ENCODE results near the gene ANTXR2.

ANTXR2 gene

GRCh38 chr4:79980448-79980847 lies 92.6 kb downstream of the ANTXR2 start:
- no peak for DNase-seq

DNA sequence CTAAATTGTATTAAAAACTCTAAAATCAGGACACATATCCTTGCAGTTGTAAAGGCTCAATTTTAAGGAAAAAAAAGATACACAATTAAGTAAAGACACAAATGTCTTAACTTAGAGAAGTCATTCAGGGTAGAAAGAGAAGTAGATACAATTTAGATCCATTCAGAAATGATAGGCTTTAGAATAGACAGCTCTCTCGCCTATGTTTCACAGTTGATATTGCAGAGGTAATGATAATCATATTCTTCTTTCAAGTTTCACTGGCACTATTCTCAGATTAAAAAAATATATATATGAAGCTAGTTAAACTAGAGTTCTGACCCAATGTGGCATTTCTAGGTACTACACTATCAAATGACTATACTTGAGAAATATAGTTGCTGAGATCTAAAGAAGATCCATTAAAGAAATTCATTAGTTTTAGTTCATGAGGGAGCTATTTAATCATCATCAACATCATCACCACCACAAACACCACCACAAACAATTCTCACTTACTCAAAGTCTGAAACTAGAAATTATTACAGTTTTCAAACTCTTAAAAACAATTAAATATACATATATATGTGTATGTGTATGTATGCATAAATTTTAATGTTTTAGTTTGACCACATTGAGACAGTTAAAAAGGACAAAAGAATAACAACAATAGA lies 93.1 kb downstream of the ANTXR2 start:
- no peak for DNase-seq

DNA sequence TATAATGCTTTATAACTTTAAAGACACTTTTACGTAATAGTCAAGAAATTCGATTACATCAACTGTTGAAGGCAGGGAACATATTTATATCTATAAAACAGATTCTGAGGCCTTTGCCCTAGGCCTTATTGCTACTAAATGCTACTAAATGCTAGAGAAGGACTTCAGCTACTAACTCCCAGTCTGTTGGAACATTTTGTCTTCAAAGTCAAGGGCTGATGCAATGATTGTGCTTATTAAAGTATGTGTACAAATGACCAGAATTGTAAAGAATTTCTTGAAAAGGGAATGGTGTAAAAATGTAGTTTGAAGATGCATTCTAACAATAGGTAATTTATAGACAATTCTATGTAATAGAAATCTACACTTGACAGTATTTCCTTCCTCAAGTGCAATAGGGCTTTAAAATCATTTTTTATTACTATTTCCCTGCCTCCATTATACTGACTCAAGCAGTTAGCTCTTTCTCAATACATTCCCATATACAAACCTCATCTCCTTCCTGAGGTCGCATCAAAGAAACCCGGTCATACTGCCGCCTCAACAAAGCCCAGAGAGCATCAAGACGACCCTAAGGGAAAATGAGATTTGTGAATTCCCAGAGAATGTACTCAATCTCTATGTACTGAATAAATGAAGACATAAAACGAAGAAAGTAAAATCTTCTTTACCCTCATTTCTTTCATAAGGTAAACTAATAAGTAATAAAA lies 95.7 kb downstream of the ANTXR2 start:
- no peak for DNase-seq

- no peak for DNase-seq
Observed at GRCh38 chr4:79964400-79965211, 108.4 kb downstream of the ANTXR2 start.

- no peak for DNase-seq
Observed at GRCh38 chr4:79964020-79964399, 109.0 kb downstream of the ANTXR2 start.

DNA sequence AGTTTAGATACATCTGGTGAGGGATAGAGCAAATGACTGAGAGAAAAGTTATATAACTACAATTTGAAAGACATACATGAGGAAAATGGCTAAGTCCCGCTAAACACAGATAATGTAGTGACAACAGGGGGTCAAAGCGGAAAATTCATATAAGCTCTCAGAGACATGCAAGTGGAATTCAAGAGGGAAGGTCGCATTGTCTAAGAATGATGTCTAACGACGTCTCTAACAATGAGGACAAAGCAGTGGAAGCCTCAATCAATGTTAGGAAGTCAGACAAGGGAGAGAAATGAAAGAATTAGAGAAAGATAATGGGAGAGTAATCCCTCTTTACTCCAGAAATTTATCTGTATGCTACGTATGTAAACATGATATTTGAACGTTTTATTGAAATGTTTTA lies 113.4 kb downstream of the ANTXR2 start:
- no peak for DNase-seq

- DNase-seq, result no peak
Observed at GRCh38 chr4:79958466-79959264, 114.4 kb downstream of the ANTXR2 start.

GRCh38 chr4:79949178-79949577 lies 123.9 kb downstream of the ANTXR2 start:
- no peak for DNase-seq

- no peak for DNase-seq
Observed at GRCh38 chr4:79948739-79949138, 124.3 kb downstream of the ANTXR2 start.

DNA sequence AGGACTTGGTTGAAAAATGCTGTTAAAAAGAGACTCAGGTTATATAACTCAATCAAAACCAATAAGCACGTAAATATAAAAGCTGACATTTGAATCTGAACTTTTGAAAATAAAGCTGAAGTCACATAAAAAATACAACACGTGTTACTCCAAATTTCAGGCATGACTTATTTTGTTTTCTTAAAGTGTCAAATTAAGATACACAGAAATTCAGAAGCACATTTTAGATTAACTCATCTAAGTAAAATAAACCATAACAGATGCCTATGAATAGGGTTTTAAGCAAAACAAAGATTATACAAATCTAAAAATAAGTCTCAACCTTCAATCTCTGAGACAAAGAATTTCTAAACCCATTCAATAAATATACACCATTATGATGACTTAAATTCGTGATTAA lies 124.8 kb downstream of the ANTXR2 start:
- DNase-seq, result no peak

DNA sequence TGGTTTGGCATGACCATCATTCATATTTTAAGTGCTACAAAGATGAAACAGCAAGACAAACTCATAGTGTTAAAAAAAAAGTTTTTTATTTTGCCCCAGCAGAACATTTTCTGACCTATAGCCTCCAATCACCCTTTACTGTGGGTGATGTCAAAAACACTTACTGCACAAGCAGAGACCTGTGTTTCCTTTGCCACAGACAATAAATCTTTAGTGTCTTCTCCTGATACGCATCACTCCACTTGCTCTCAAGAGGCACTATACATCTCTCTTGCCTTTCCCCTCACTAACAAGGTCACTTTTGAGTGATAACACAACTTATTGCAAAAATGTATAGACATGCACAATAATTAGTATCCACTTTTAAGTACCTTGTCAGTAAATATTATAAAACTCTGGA lies 125.6 kb downstream of the ANTXR2 start:
- no peak for DNase-seq

DNA sequence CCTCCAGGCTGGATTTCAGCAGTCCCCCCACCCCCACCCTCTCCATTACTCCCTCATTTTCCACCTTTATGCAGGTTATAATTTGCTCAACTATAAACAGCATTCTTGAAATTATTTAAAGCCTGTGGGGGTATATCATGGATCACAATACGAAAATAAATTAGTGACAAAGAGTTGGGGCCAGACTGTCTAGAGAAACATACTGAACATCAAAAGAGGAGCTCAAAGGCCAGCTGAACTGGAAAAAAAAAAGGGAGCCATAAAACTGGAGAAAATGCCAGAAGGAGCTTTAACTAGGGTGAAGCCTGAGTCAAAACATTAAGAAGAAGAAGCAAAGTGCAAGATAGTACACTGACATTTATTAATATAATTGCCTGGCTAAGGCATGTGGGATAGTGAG lies 137.8 kb downstream of the ANTXR2 start:
- DNase-seq, result no peak

- no peak for DNase-seq
Observed at GRCh38 chr4:79934660-79935059, 138.4 kb downstream of the ANTXR2 start.

GRCh38 chr4:79927931-79928330 lies 145.1 kb downstream of the ANTXR2 start:
- DNase-seq, result no peak

- no peak for DNase-seq
Observed at GRCh38 chr4:79923281-79923680, 149.7 kb downstream of the ANTXR2 start.

DNA sequence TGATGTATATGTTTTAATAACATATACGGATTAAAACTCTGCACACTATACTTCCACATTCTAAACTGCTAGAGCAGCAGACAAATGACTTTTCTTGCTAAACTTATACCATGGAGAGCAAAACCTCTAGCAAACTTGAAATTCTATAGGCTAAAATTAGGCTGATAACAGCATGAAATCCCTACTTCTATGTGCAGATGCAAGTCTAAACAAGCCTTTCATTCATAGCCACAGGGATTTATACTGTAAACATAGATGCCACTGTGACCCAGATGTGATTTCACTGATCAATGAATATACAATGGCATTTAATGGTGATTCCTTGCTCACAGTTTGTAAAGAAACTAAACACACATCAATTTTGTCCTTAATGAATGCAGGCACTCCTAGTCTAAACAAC lies 151.0 kb downstream of the ANTXR2 start:
- no peak for DNase-seq

DNA sequence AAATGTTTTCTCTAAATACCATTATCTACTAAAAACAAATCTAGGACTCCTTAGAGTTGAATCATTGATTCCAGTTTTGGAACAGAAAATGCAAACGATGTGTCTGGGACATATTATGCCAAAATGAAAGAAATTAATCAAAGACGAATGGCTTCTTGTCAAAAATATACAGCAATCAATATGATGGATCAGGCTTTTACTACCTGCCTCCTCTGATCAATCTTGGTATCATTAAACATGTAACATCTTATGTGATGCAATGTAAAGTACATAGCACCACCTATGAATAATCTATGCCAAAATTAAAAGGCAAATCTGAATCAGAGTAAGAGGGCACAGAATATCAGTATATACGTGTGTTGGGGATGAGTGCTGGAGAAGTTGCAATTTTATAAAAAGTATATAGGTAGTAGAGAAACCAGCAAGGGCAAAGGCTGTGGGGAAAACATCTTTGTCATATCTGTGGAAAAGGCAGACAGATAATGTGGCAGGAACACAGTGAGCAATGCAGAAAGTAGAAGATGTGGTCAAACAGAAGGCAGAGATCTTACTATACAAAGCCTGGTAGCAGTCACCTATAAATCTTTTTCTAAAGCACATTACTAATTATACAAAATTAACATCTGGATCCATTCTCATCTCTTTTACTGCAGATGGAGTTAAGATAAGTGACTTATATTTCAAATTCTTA lies 152.7 kb downstream of the ANTXR2 start:
- no peak for DNase-seq

DNA sequence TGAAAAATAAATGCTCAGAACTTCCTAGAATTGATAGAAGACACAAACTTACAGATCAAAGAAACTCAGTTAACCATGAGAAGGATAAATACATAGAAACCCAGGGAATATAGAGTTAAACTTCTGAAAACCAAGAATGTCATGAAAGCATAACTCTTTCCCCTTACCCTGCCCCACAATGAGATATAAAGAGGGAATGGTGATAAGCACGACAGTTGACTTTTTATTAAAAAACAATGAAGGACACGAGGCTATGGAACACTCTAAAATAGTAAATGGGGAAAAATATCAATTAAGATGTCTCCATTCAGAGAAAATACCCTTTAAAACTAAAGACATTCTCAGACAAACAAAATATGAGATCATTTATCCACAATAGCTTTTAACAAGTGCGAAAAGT lies 154.7 kb downstream of the ANTXR2 start:
- DNase-seq, result no peak

DNA sequence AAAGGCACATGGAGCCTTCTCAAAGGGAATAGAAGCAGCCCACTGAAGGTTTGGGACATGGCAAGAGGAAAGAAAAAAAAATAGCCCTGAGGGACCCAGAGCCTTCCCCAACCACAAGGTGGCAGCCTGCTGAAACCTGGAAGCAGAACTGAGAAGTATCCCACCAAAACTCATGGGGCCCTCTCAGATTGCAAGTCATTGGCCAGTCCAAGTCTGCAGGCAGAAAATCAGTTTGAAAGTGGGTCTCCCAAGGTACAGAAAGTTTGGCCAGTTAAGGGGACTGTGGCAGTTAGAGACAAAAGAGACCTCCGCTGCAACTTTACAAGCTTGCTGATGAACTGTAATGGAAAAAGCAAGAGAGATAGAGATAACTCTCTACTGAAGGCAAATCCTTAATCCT lies 155.8 kb downstream of the ANTXR2 start:
- peak; percentile 17 for DNase-seq

- no peak for DNase-seq
Observed at GRCh38 chr4:79915246-79915645, 157.8 kb downstream of the ANTXR2 start.

GRCh38 chr4:79913581-79913980 lies 159.4 kb downstream of the ANTXR2 start:
- no peak for DNase-seq

DNA sequence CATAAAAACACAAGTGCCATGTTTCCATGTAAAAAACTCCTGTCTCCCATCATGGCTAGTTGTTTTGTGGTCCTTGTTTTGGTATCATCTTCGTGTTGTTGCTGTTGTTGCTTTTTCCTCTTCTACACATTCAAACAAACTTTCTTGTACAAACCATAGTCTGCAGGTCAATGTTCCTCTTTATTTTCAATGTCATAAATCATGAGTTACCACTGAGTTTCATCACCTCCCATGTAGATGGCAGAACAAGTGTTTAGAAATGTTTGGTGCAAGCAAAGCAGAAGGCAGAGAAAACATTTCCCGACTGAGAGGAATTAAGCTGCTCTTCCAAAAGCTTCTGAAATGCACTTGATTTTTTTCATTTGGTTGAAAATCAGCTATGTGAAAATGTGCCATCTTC lies 166.0 kb downstream of the ANTXR2 start:
- no peak for DNase-seq
